Loucy (cell line): ENCODE results near the gene SMTN.

ENCODE experiments used
- H2AFZ ChIP-seq: fragments of 200-600 bp; sonication (generic); 2 replicates; pipeline ENCODE4 v1.6.0; 2016; ENCODE audit warnings: antibody characterized with exemption, mild to moderate bottlenecking, low read length, moderate library complexity
- H3F3A ChIP-seq: fragments of 200-600 bp; 2 replicates; pipeline ENCODE4 v1.6.0; 2016; ENCODE audit warnings: antibody characterized with exemption, low read depth, mild to moderate bottlenecking
- H3K27me3 ChIP-seq: fragments of 200-600 bp; sonication (generic); 2 replicates; pipeline ENCODE4 v1.6.1; 2014; ENCODE audit warnings: low read length, mild to moderate bottlenecking; ENCODE audit not compliant: insufficient read depth, poor library complexity, severe bottlenecking
- H3K36me3 ChIP-seq: fragments of 200-600 bp; sonication (generic); 2 replicates; pipeline ENCODE4 v1.6.1; 2016; ENCODE audit warnings: low read length; ENCODE audit not compliant: insufficient read depth
- H3K4me1 ChIP-seq: fragments of 200-600 bp; sonication (generic); 2 replicates; pipeline ENCODE4 v1.5.1; 2014; ENCODE audit warnings: low read length, mild to moderate bottlenecking; ENCODE audit not compliant: insufficient read depth, poor library complexity, severe bottlenecking
- H3K4me2 ChIP-seq: fragments of 200-600 bp; sonication (generic); 2 replicates; pipeline ENCODE4 v1.6.0; 2014; ENCODE audit warnings: antibody characterized with exemption, low read length, low read depth, mild to moderate bottlenecking; ENCODE audit not compliant: poor library complexity, severe bottlenecking
- H3K4me3 ChIP-seq: fragments of 200-600 bp; sonication (generic); 2 replicates; pipeline ENCODE4 v1.5.1; 2014; ENCODE audit warnings: low read length, mild to moderate bottlenecking, mixed read lengths; ENCODE audit not compliant: poor library complexity, severe bottlenecking
- H3K79me2 ChIP-seq: fragments of 200-600 bp; sonication (generic); 2 replicates; pipeline ENCODE4 v1.6.1; 2014; ENCODE audit warnings: low read length; ENCODE audit not compliant: insufficient read depth
- H3K9ac ChIP-seq: fragments of 200-600 bp; sonication (generic); 2 replicates; pipeline ENCODE4 v1.6.0; 2014; ENCODE audit warnings: mild to moderate bottlenecking, low read depth, low read length, moderate library complexity; ENCODE audit not compliant: poor library complexity, severe bottlenecking
- H3K9me2 ChIP-seq: fragments of 200-600 bp; sonication (generic); replicated peaks from 2 replicates; pipeline ENCODE4 v1.6.1; 2016; ENCODE audit warnings: low read depth, low read length, mixed read lengths
- H3K9me3 ChIP-seq: fragments of 200-600 bp; sonication (generic); 2 replicates; pipeline ENCODE4 v1.6.1; 2014; ENCODE audit warnings: mild to moderate bottlenecking, antibody characterized with exemption, low read length, low read depth; ENCODE audit not compliant: insufficient read depth
- H4K20me1 ChIP-seq: fragments of 200-600 bp; sonication (generic); 2 replicates; pipeline ENCODE4 v1.6.0; 2014; ENCODE audit warnings: antibody characterized with exemption, low read length, mild to moderate bottlenecking; ENCODE audit not compliant: insufficient read depth, poor library complexity, severe bottlenecking
- EZH2phosphoT487 ChIP-seq: fragments of 200-600 bp; IDR thresholded peaks from 2 replicates; pipeline ENCODE4 v1.6.1; 2018; ENCODE audit warnings: antibody characterized with exemption, mild to moderate bottlenecking, moderate library complexity, borderline replicate concordance
- TF ChIP-seq, protein P1 (sequence below): fragments of 200-600 bp; sonication (generic); conservative IDR thresholded peaks from 2 replicates; pipeline ENCODE4 v1.5.1; 2014; ENCODE audit warnings: mild to moderate bottlenecking, antibody characterized with exemption, low read length

Gene SMTN

DNA sequence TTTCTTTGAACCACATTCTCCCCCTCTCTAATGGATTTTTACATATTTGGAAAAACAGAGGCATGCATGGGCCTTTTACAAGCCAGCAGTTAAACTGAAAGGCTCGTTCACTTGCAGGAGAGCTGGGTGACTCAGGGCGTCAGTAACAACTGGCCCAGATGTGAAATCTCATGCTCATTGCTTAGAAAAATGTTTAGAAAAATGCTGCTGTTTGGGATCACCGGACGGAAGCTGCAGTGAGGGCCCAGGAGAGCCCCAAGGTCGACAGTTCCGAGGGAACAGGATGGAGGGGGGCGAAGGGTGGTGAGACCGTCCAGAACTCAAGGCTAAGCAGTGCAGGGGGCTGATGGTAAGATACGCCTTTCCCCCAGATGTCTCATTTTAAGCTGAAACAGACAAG is 41.7 kb upstream of the SMTN start:
- H3K4me3 ChIP-seq = no peak overlapping the region
- no peaks in the 10 kb centered on the region for H3K9me3 ChIP-seq
- H2AFZ ChIP-seq = no peak overlapping the region
- H3K79me2 ChIP-seq = no peaks in the 10 kb centered on the region
- no peaks in the 10 kb centered on the region for H3K4me1 ChIP-seq
- H3K27me3 ChIP-seq = no peaks in the 10 kb centered on the region
- no peaks in the 10 kb centered on the region for H4K20me1 ChIP-seq
- TF ChIP-seq, protein P1, sequence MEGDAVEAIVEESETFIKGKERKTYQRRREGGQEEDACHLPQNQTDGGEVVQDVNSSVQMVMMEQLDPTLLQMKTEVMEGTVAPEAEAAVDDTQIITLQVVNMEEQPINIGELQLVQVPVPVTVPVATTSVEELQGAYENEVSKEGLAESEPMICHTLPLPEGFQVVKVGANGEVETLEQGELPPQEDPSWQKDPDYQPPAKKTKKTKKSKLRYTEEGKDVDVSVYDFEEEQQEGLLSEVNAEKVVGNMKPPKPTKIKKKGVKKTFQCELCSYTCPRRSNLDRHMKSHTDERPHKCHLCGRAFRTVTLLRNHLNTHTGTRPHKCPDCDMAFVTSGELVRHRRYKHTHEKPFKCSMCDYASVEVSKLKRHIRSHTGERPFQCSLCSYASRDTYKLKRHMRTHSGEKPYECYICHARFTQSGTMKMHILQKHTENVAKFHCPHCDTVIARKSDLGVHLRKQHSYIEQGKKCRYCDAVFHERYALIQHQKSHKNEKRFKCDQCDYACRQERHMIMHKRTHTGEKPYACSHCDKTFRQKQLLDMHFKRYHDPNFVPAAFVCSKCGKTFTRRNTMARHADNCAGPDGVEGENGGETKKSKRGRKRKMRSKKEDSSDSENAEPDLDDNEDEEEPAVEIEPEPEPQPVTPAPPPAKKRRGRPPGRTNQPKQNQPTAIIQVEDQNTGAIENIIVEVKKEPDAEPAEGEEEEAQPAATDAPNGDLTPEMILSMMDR = no peak
- TF ChIP-seq EZH2phosphoT487 = no peak
- no peak overlapping the region for H3K4me2 ChIP-seq
- H3K9ac ChIP-seq = no peak overlapping the region
- H3F3A ChIP-seq = no peaks in the 10 kb centered on the region
- no peaks in the 10 kb centered on the region for H3K36me3 ChIP-seq
- no peaks in the 10 kb centered on the region for H3K9me2 ChIP-seq

DNA sequence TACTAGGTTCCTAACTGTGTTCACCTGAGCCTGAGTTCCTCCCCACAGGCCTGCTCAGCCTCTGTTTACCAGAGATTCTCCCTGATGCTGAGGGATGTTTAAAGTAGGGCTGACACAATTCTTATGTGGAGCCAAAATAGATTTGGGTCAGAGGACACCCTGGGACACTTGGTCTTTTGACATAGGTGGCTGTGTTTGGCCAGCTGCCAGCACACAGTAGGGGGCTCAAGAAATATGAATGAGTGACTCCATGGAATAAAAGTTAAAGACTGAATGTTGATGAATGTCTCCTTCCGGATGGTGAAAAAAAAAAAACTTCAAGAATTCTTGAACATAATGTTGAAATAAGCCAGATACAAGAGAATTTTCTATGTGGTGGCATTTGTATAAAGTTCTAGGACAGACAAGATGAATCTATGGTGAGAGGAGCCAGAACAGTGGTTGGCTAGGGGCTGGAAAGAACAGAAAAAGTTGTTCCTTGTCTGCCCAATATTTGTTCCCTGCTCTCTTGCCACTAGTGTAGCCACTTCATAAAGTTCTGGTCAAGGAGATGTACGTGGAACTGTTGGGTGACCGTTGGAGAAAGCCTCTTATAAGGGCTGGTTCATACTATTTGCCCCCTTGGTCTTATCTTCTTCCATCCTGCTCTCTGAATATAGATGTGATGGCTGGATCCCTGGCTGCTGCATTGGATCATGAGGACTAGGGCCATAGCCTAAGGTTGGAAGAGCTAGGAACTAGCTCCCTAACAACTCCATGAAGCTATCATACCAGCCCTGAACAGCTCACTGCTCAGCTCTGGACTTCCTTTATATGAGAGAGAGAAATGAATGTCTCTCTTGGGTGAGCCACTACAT is 40.3 kb upstream of the SMTN start:
- Histone ChIP-seq H3K79me2 (no peaks in the 10 kb centered on the region), H3K4me2 (no peak overlapping the region), H3K9me2 (no peaks in the 10 kb centered on the region), H3K36me3 (no peaks in the 10 kb centered on the region), H3K4me1 (no peaks in the 10 kb centered on the region), H4K20me1 (no peaks in the 10 kb centered on the region), H3F3A (no peaks in the 10 kb centered on the region), H3K9ac (no peak overlapping the region), H3K27me3 (no peaks in the 10 kb centered on the region), H2AFZ (no peak overlapping the region), H3K4me3 (no peak overlapping the region), H3K9me3 (no peaks in the 10 kb centered on the region)
- TF ChIP-seq, protein P1 = no peak
- TF ChIP-seq EZH2phosphoT487 = no peak

DNA sequence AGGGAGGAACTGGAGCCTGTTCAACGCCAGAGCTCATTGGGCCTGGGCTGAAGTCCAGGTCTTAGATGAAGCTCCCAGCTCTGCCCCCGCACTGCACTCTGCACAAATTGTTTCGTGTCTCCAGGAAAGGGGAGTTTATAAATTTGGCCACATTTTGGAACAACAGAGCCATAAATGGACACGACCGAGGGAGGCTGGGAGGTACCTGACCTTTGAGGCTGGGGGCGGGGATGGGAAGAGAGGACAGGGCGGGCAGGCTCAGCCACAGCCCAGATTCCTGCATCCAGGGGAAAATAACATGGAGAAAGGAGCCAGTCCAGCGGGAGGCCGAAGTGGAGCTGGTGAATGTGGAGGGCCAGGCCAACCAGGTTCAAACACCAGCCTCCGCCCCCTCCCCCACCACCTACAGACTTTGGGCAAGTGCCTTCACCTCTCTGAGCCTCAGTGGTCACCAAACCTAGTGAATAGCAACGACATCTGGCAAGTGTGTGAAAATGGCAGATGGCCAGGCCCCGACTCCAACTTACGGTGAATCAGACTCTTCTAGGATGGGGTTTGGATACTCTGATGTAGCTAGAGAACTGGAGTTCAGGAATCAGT is 36.8 kb upstream of the SMTN start:
- no peaks in the 10 kb centered on the region for H3K36me3 ChIP-seq
- H4K20me1 ChIP-seq = no peaks in the 10 kb centered on the region
- H3K4me2 ChIP-seq = no peak overlapping the region
- peaks cover 8% of the 10 kb centered on the region for H3K4me1 ChIP-seq
- no peaks in the 10 kb centered on the region for H3K9me3 ChIP-seq
- no peaks in the 10 kb centered on the region for H3K79me2 ChIP-seq
- no peaks in the 10 kb centered on the region for H3F3A ChIP-seq
- H3K9ac ChIP-seq = no peak overlapping the region
- H3K9me2 ChIP-seq = no peaks in the 10 kb centered on the region
- H2AFZ ChIP-seq = no peak overlapping the region
- no peak overlapping the region for H3K4me3 ChIP-seq
- TF ChIP-seq, protein P1 = no peak
- no peak for TF ChIP-seq EZH2phosphoT487
- H3K27me3 ChIP-seq = no peaks in the 10 kb centered on the region
